DND-41 (cell line): ENCODE data around the gene YTHDC1.
A peak's percentile ranks its signal among the peaks of the same experiment; 100 is the strongest.

Experiments used
- ATAC-seq: fragments of 200-7000 bp; cut with Tn5 transposase; 3 replicates; pipeline ENCODE4 v1.9.1; 2021; ENCODE audit warnings: low read depth; ENCODE audit not compliant: insufficient read depth
- DNase-seq: peaks from one replicate; pipeline ENCODE4 v3.0.0-alpha.2; 2020
- H2AFZ ChIP-seq: 2 replicates; pipeline ENCODE4 v1.6.0; 2012; ENCODE audit warnings: low read depth, low read length
- H3K27ac ChIP-seq: 2 replicates; pipeline ENCODE4 v1.5.1; 2012; ENCODE audit warnings: low read length, inconsistent platforms
- H3K27me3 ChIP-seq: fragments of 200-600 bp; sonication (generic); 2 replicates; pipeline ENCODE4 v1.6.0; 2012; ENCODE audit warnings: low read length, mild to moderate bottlenecking, inconsistent platforms; ENCODE audit not compliant: insufficient read depth, poor library complexity
- H3K36me3 ChIP-seq: 2 replicates; pipeline ENCODE4 v1.5.1; 2012; ENCODE audit warnings: low read length, inconsistent platforms; ENCODE audit not compliant: insufficient read depth
- H3K4me1 ChIP-seq: 2 replicates; pipeline ENCODE4 v1.5.1; 2012; ENCODE audit warnings: mild to moderate bottlenecking, low read length; ENCODE audit not compliant: insufficient read depth
- H3K4me2 ChIP-seq: 2 replicates; pipeline ENCODE4 v1.6.0; 2012; ENCODE audit warnings: mild to moderate bottlenecking, moderate library complexity, low read length, inconsistent platforms; ENCODE audit not compliant: insufficient read depth
- H3K4me3 ChIP-seq, 2 experiments: fragments of 200-600 bp in 1 of 2; shearing (Covaris generic) in 1 of 2; 2 replicates each; pipeline ENCODE4 v1.5.1; 2012 to 2016; ENCODE audit warnings: inconsistent platforms in 2 of 2, low read length in 2 of 2, mild to moderate bottlenecking in 2 of 2, low read depth in 1 of 2, moderate library complexity in 1 of 2
- H3K79me2 ChIP-seq: 2 replicates; pipeline ENCODE4 v1.6.0; 2012; ENCODE audit warnings: low read length, inconsistent platforms; ENCODE audit not compliant: insufficient read depth
- H3K9ac ChIP-seq: 2 replicates; pipeline ENCODE4 v1.6.0; 2012; ENCODE audit warnings: low read depth, mild to moderate bottlenecking, inconsistent platforms, low read length, moderate library complexity
- H3K9me3 ChIP-seq: 2 replicates; pipeline ENCODE4 v1.5.1; 2012; ENCODE audit warnings: low read length, moderate library complexity, mild to moderate bottlenecking, inconsistent platforms; ENCODE audit not compliant: insufficient read depth, severe bottlenecking
- H4K20me1 ChIP-seq: 2 replicates; pipeline ENCODE4 v1.6.0; 2012; ENCODE audit warnings: low read length; ENCODE audit not compliant: insufficient read depth
- EZH2 ChIP-seq: IDR thresholded peaks from 3 replicates; pipeline ENCODE4 v1.6.1; 2012; ENCODE audit warnings: borderline replicate concordance, low read depth, mild to moderate bottlenecking, moderate library complexity, low read length, inconsistent platforms; ENCODE audit not compliant: severe bottlenecking
- TF ChIP-seq, protein P1 (sequence below): IDR thresholded peaks from 2 replicates; pipeline ENCODE4 v1.5.1; 2012; ENCODE audit warnings: borderline replicate concordance, low read length, moderate library complexity, mild to moderate bottlenecking; ENCODE audit not compliant: poor library complexity, severe bottlenecking; ENCODE audit errors: extremely low read depth

Gene YTHDC1

DNA sequence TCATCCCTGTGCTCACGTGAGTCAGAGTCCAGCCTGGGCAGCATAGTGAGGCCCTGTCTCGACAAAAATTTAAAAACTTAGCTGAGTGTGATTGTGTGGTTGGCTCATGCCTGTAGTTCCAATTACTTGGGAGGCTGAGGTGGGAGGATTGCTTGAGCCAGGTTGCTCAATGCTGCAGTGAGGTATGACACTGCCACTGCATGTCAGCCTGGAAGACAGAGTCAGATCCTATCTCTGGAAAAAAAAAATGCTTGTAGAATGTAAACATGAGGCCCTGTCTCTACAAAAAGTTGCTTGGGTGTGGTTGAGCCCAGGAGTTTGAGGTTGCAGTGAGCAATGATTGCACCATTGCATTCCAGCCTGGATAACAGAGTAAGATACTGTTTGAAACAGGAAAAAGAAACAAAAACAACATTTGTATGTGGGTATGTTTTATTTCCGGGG, 11.3 kb upstream of the YTHDC1 start:
- H3K9me3 ChIP-seq, result no peaks in the 10 kb centered on the region
- TF ChIP-seq, protein P1, sequence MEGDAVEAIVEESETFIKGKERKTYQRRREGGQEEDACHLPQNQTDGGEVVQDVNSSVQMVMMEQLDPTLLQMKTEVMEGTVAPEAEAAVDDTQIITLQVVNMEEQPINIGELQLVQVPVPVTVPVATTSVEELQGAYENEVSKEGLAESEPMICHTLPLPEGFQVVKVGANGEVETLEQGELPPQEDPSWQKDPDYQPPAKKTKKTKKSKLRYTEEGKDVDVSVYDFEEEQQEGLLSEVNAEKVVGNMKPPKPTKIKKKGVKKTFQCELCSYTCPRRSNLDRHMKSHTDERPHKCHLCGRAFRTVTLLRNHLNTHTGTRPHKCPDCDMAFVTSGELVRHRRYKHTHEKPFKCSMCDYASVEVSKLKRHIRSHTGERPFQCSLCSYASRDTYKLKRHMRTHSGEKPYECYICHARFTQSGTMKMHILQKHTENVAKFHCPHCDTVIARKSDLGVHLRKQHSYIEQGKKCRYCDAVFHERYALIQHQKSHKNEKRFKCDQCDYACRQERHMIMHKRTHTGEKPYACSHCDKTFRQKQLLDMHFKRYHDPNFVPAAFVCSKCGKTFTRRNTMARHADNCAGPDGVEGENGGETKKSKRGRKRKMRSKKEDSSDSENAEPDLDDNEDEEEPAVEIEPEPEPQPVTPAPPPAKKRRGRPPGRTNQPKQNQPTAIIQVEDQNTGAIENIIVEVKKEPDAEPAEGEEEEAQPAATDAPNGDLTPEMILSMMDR, result no peak
- TF ChIP-seq EZH2, result no peak
- no peaks in the 10 kb centered on the region for H3K36me3 ChIP-seq
- H2AFZ ChIP-seq, result no peak overlapping the region
- H3K27me3 ChIP-seq, result no peaks in the 10 kb centered on the region
- H3K9ac ChIP-seq, result no peak overlapping the region
- ATAC-seq (no peak), DNase-seq (no peak)
- no peak overlapping the region for H3K4me2 ChIP-seq
- no peaks in the 10 kb centered on the region for H4K20me1 ChIP-seq
- H3K79me2 ChIP-seq, result no peaks in the 10 kb centered on the region
- no peak overlapping the region for H3K4me3 ChIP-seq
- no peaks in the 10 kb centered on the region for H3K4me1 ChIP-seq
- no peak overlapping the region for H3K27ac ChIP-seq

DNA sequence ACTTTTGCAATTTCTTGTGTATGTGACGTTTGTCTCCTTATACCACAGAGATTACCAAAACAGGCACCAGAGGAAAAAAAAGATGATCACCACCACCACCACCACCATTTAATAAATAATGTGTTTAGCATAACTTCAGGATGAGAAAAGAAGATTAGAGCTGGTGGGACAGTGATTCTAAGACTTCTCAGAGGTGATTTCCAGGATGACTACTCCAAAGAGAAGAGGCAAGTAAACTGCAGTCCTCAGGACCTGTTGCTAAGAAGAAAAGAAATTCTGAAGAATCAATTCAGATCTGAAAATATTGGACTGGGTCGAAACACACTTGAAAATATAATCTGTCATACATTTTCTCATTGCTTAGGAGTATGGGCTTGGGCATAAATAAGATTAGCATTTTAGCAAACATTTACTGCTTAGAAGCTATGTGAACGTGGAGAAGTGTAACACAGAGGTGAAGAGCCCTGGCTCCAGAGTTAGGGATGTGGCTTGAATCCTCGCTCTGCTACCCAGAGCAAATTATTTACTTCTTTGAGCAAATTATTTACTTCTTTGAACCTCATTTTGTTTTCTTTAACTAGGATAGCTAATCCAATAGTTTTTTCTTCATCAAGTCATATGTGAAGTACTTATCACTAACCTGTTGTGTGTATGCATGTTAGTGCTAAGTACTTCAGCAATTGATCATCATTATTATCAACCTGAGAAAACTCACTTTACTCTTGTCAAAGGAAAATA, 10.5 kb upstream of the YTHDC1 start:
- ATAC-seq, result no peak
- Histone ChIP-seq H3K4me1 (no peaks in the 10 kb centered on the region), H3K79me2 (no peaks in the 10 kb centered on the region), H3K27me3 (no peaks in the 10 kb centered on the region), H4K20me1 (no peaks in the 10 kb centered on the region), H3K36me3 (no peaks in the 10 kb centered on the region), H2AFZ (no peak overlapping the region), H3K9ac (no peak overlapping the region), H3K27ac (no peak overlapping the region), H3K9me3 (no peaks in the 10 kb centered on the region), H3K4me2 (no peak overlapping the region), H3K4me3 (no peak overlapping the region)
- TF ChIP-seq EZH2, result no peak
- TF ChIP-seq, protein P1, result no peak
- no peak for DNase-seq

DNA sequence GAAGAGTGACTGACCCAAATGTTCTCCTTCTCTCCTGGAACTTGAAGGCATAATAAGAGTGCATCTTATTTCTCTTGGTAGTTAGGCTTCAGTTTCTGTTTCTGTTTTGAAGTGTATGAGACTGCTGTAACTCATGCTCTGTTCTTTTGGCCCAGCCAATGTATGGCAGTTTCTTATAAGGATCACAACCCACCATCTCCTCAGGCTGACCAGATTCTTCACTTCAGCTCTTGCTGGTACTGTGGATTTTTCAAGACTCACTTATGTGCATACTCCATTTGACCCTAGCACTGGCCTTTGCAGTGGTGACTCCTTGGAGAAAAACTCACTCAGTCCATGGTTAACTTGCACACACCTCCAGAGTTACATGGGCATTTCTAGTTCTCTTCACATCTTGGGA, 9.6 kb upstream of the YTHDC1 start:
- H3K9me3 ChIP-seq, result no peaks in the 10 kb centered on the region
- 0 out of 2 replicates have a peak overlapping the region, but pooled peaks have one; percentile 19 for H2AFZ ChIP-seq
- no peak for TF ChIP-seq EZH2
- TF ChIP-seq, protein P1, result no peak
- ATAC-seq (peak; percentile 69), DNase-seq (no peak)
- H4K20me1 ChIP-seq, result no peaks in the 10 kb centered on the region
- no peak overlapping the region for H3K4me3 ChIP-seq
- H3K9ac ChIP-seq, result no peak overlapping the region
- H3K79me2 ChIP-seq, result no peaks in the 10 kb centered on the region
- H3K36me3 ChIP-seq, result no peaks in the 10 kb centered on the region
- H3K27ac ChIP-seq, result no peak overlapping the region
- no peaks in the 10 kb centered on the region for H3K4me1 ChIP-seq
- H3K27me3 ChIP-seq, result no peaks in the 10 kb centered on the region
- H3K4me2 ChIP-seq, result no peak overlapping the region
